Measurements from ENCODE around the gene DLG4. TPM values are rescaled to one million over a fixed set of nuclear protein-coding genes. Genes with fewer than 3 reads are reported as not detected.
"Not testable (repeated sequence)": the region's sequence is repeated elsewhere in the genome, so short reads cannot be mapped to it uniquely, and the experiment has no call there.

Gene DLG4
- total RNA-seq, 1 donor from 2014 or later: 44.3 TPM

- no peak overlapping the region for H3K4me3 Mint-ChIP-seq (ENCODE audit: unreplicated experiment)
- H3K36me3 Mint-ChIP-seq (ENCODE audit: low read depth, unreplicated experiment): peaks cover 6% of the 10 kb centered on the region
- H3K9me3 Mint-ChIP-seq (ENCODE audit: unreplicated experiment): no peaks in the 10 kb centered on the region
- no peak for TF ChIP-seq CTCF (IDR thresholded peaks at IDR 0.05; ENCODE audit: unreplicated experiment)
- H3K27me3 Mint-ChIP-seq (ENCODE audit: unreplicated experiment): peaks cover 4% of the 10 kb centered on the region
- H3K4me1 Mint-ChIP-seq (ENCODE audit: unreplicated experiment): peaks cover 9% of the 10 kb centered on the region
- DNase-seq (ENCODE audit: low spot score): peak; percentile 80
- no peak overlapping the region for H3K27ac Mint-ChIP-seq (ENCODE audit: unreplicated experiment)
Observed at GRCh38 chr17:7173687-7174602, 45.7 kb downstream of the DLG4 start.

GRCh38 chr17:7172522-7173191 is 47.0 kb downstream of the DLG4 start:
- not testable (repeated sequence) for H3K4me3 Mint-ChIP-seq (ENCODE audit: unreplicated experiment); DNase-seq (ENCODE audit: low spot score); H3K27me3 Mint-ChIP-seq (ENCODE audit: unreplicated experiment); H3K36me3 Mint-ChIP-seq (ENCODE audit: low read depth, unreplicated experiment); H3K27ac Mint-ChIP-seq (ENCODE audit: unreplicated experiment); H3K9me3 Mint-ChIP-seq (ENCODE audit: unreplicated experiment); H3K4me1 Mint-ChIP-seq (ENCODE audit: unreplicated experiment)

GRCh38 chr17:7169565-7169908 is 50.1 kb downstream of the DLG4 start:
- not testable (repeated sequence) for H3K36me3 Mint-ChIP-seq (ENCODE audit: low read depth, unreplicated experiment); H3K9me3 Mint-ChIP-seq (ENCODE audit: unreplicated experiment); H3K4me3 Mint-ChIP-seq (ENCODE audit: unreplicated experiment)

GRCh38 chr17:7168841-7169564 is 50.6 kb downstream of the DLG4 start:
- H3K36me3 Mint-ChIP-seq (ENCODE audit: low read depth, unreplicated experiment): not testable (repeated sequence)

More at GRCh38 chr17:7169565-7169908, 50.1 kb downstream of the DLG4 start:
- not testable (repeated sequence) for DNase-seq (ENCODE audit: low spot score); H3K27ac Mint-ChIP-seq (ENCODE audit: unreplicated experiment); H3K4me1 Mint-ChIP-seq (ENCODE audit: unreplicated experiment); H3K27me3 Mint-ChIP-seq (ENCODE audit: unreplicated experiment)

GRCh38 chr17:7167832-7168231 is 51.8 kb downstream of the DLG4 start:
- TF ChIP-seq CTCF (IDR thresholded peaks at IDR 0.05; ENCODE audit: unreplicated experiment): no peak
- peaks cover 2% of the 10 kb centered on the region for H3K27me3 Mint-ChIP-seq (ENCODE audit: unreplicated experiment)
- H3K9me3 Mint-ChIP-seq (ENCODE audit: unreplicated experiment): no peaks in the 10 kb centered on the region
- peaks cover 6% of the 10 kb centered on the region for H3K36me3 Mint-ChIP-seq (ENCODE audit: low read depth, unreplicated experiment)
- H3K4me1 Mint-ChIP-seq (ENCODE audit: unreplicated experiment): peaks cover 2% of the 10 kb centered on the region
- H3K27ac Mint-ChIP-seq (ENCODE audit: unreplicated experiment): peak overlapping the region; percentile 57
- no peak for DNase-seq (ENCODE audit: low spot score)
- H3K4me3 Mint-ChIP-seq (ENCODE audit: unreplicated experiment): peak overlapping the region; percentile 45

More at GRCh38 chr17:7168841-7169564, 50.6 kb downstream of the DLG4 start:
- not testable (repeated sequence) for H3K4me1 Mint-ChIP-seq (ENCODE audit: unreplicated experiment); H3K27ac Mint-ChIP-seq (ENCODE audit: unreplicated experiment); H3K9me3 Mint-ChIP-seq (ENCODE audit: unreplicated experiment); H3K4me3 Mint-ChIP-seq (ENCODE audit: unreplicated experiment); H3K27me3 Mint-ChIP-seq (ENCODE audit: unreplicated experiment); DNase-seq (ENCODE audit: low spot score)

GRCh38 chr17:7166873-7167272 is 52.8 kb downstream of the DLG4 start:
- Mint-ChIP-seq H3K36me3 (ENCODE audit: low read depth, unreplicated experiment) (peaks cover 6% of the 10 kb centered on the region), H3K27ac (ENCODE audit: unreplicated experiment) (no peak overlapping the region), H3K9me3 (ENCODE audit: unreplicated experiment) (no peaks in the 10 kb centered on the region), H3K27me3 (ENCODE audit: unreplicated experiment) (peaks cover 2% of the 10 kb centered on the region), H3K4me3 (ENCODE audit: unreplicated experiment) (no peak overlapping the region), H3K4me1 (ENCODE audit: unreplicated experiment) (peaks cover 2% of the 10 kb centered on the region)
- no peak for DNase-seq (ENCODE audit: low spot score)
- TF ChIP-seq CTCF (IDR thresholded peaks at IDR 0.05; ENCODE audit: unreplicated experiment): no peak

- not testable (repeated sequence) for DNase-seq (ENCODE audit: low spot score); H3K4me3 Mint-ChIP-seq (ENCODE audit: unreplicated experiment); H3K9me3 Mint-ChIP-seq (ENCODE audit: unreplicated experiment); H3K36me3 Mint-ChIP-seq (ENCODE audit: low read depth, unreplicated experiment); H3K4me1 Mint-ChIP-seq (ENCODE audit: unreplicated experiment); H3K27me3 Mint-ChIP-seq (ENCODE audit: unreplicated experiment); H3K27ac Mint-ChIP-seq (ENCODE audit: unreplicated experiment)
Observed at GRCh38 chr17:7159571-7159970, 60.1 kb downstream of the DLG4 start.

GRCh38 chr17:7158424-7158823 is 61.2 kb downstream of the DLG4 start:
- H3K27me3 Mint-ChIP-seq (ENCODE audit: unreplicated experiment); H3K36me3 Mint-ChIP-seq (ENCODE audit: low read depth, unreplicated experiment); H3K4me1 Mint-ChIP-seq (ENCODE audit: unreplicated experiment); DNase-seq (ENCODE audit: low spot score); H3K27ac Mint-ChIP-seq (ENCODE audit: unreplicated experiment); H3K4me3 Mint-ChIP-seq (ENCODE audit: unreplicated experiment); H3K9me3 Mint-ChIP-seq (ENCODE audit: unreplicated experiment): not testable (repeated sequence)
